Stimulated activated CD4-positive, alpha-beta T cell treated with anti-CD3 and anti-CD28 coated beads, TNF-alpha, amount 100 ng/mL, for 24 hours (primary cell): ENCODE data around the gene LRP1B.

Experiments used
- DNase-seq, 3 experiments: peaks; one replicate each; pipeline ENCODE4 v3.0.0-alpha.2; 2020; ENCODE audit warnings: low read depth in 3 of 3

The LRP1B gene

GRCh38 chr2:140256080-140256479, 1874.7 kb downstream of the LRP1B start:
- no peak for DNase-seq

- DNase-seq, result no peak
These were observed 1881.0 kb downstream of the LRP1B start for GRCh38 chr2:140249821-140250220.

GRCh38 chr2:140248623-140249022, 1882.2 kb downstream of the LRP1B start:
- DNase-seq, result no peak

- no peak for DNase-seq
These were observed 1883.2 kb downstream of the LRP1B start for GRCh38 chr2:140247451-140248195.

GRCh38 chr2:140246957-140247356, 1883.9 kb downstream of the LRP1B start:
- no peak for DNase-seq

- no peak for DNase-seq
These were observed 1884.8 kb downstream of the LRP1B start for GRCh38 chr2:140246058-140246457.

GRCh38 chr2:140242889-140243288, 1887.9 kb downstream of the LRP1B start:
- DNase-seq, result no peak

- no peak for DNase-seq
These were observed 1896.7 kb downstream of the LRP1B start for GRCh38 chr2:140234116-140234515.

- DNase-seq, result no peak
These were observed 1919.9 kb downstream of the LRP1B start for GRCh38 chr2:140210963-140211362.

GRCh38 chr2:140205093-140205492, 1925.7 kb downstream of the LRP1B start:
- DNase-seq, result no peak

GRCh38 chr2:140203347-140203746, 1927.5 kb downstream of the LRP1B start:
- no peak for DNase-seq

GRCh38 chr2:140201572-140201971, 1929.2 kb downstream of the LRP1B start:
- DNase-seq, result no peak

GRCh38 chr2:140200764-140201163, 1930.1 kb downstream of the LRP1B start:
- DNase-seq, result no peak

GRCh38 chr2:140200307-140200706, 1930.5 kb downstream of the LRP1B start:
- DNase-seq, result no peak

- no peak for DNase-seq
These were observed 1931.5 kb downstream of the LRP1B start for GRCh38 chr2:140199312-140199711.

GRCh38 chr2:140187086-140187485, 1943.7 kb downstream of the LRP1B start:
- DNase-seq, result no peak

GRCh38 chr2:140186313-140186712, 1944.5 kb downstream of the LRP1B start:
- DNase-seq, result no peak

- DNase-seq, result no peak
These were observed 1945.7 kb downstream of the LRP1B start for GRCh38 chr2:140185076-140185475.

GRCh38 chr2:140183056-140183765, 1947.6 kb downstream of the LRP1B start:
- no peak for DNase-seq
